ENCODE results near the gene ULK4.

ULK4 gene

DNA sequence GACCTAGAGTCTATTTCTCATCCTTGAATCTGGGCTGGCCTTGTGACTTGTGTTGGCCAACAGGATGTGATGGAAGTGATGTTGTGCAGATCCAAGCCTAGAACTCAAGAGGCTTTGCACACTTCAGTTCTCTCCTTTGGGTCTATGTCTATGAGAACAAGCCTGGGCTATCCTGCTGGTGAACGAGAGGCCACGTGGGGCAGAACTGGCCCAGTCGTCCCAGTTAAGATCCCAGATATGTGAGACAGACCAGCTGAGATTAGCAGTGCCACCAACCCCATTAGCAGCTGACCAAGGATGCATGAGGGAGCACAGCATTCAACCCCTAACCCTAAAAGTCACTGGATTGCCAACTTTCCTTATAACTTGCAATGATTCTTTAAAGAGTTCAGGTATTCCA, 662.9 kb downstream of the ULK4 start:
- no peak for TF ChIP-seq EZH2phosphoT487 (conservative IDR thresholded peaks at IDR 0.05; ENCODE audit: low read length)
- TF ChIP-seq, protein P1, sequence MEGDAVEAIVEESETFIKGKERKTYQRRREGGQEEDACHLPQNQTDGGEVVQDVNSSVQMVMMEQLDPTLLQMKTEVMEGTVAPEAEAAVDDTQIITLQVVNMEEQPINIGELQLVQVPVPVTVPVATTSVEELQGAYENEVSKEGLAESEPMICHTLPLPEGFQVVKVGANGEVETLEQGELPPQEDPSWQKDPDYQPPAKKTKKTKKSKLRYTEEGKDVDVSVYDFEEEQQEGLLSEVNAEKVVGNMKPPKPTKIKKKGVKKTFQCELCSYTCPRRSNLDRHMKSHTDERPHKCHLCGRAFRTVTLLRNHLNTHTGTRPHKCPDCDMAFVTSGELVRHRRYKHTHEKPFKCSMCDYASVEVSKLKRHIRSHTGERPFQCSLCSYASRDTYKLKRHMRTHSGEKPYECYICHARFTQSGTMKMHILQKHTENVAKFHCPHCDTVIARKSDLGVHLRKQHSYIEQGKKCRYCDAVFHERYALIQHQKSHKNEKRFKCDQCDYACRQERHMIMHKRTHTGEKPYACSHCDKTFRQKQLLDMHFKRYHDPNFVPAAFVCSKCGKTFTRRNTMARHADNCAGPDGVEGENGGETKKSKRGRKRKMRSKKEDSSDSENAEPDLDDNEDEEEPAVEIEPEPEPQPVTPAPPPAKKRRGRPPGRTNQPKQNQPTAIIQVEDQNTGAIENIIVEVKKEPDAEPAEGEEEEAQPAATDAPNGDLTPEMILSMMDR (IDR thresholded peaks at IDR 0.05; ENCODE audit: insufficient read depth, low read length, poor library complexity, severe bottlenecking): no peak
- no peaks in the 10 kb centered on the region for H3K36me3 ChIP-seq (ENCODE audit: low read length)
- no peaks in the 10 kb centered on the region for H3K9me2 ChIP-seq (replicated peaks; ENCODE audit: insufficient read depth, low read length)
- H3F3A ChIP-seq (ENCODE audit: insufficient read depth): no peaks in the 10 kb centered on the region
- H2AFZ ChIP-seq (ENCODE audit: low read depth, low read length, severe bottlenecking): no peak overlapping the region
- no peak overlapping the region for H3K9ac ChIP-seq (ENCODE audit: low read length)
- H4K20me1 ChIP-seq (ENCODE audit: low read depth, low read length): no peaks in the 10 kb centered on the region
- H3K27ac ChIP-seq (ENCODE audit: low read depth, low read length): no peak overlapping the region
- H3K4me2 ChIP-seq (ENCODE audit: low read depth, low read length, poor library complexity, severe bottlenecking): no peak overlapping the region
- no peaks in the 10 kb centered on the region for H3K27me3 ChIP-seq (ENCODE audit: low read length)
- H3K9me3 ChIP-seq (ENCODE audit: insufficient read depth, low read length): no peaks in the 10 kb centered on the region
- H3K79me2 ChIP-seq (ENCODE audit: insufficient read depth, low read length): no peaks in the 10 kb centered on the region
- H3K4me3 ChIP-seq (ENCODE audit: insufficient read depth, low read length, poor library complexity, severe bottlenecking): no peak overlapping the region

DNA sequence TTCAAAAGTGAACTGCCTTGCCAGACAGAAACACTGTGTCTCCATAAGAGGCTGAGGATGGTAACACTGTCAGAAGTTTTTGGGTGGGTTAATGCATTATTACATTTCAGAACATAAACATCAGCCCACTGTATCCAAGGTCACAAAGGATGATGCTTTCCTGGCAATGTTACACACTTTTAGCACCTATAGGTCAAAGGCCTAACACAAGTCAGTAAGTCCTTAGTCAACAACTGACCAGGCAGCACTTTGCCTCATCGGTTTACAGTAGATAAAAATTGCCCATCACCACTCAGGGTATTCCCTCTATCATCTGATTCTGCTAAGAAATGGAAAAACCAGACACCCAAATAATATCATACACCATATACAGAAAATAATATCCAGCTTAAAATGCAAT, 664.2 kb downstream of the ULK4 start:
- Histone ChIP-seq H3K4me3 (ENCODE audit: insufficient read depth, low read length, poor library complexity, severe bottlenecking) (no peak overlapping the region), H3K4me2 (ENCODE audit: low read depth, low read length, poor library complexity, severe bottlenecking) (no peak overlapping the region), H3K36me3 (ENCODE audit: low read length) (no peaks in the 10 kb centered on the region), H3K9ac (ENCODE audit: low read length) (no peak overlapping the region), H3K27me3 (ENCODE audit: low read length) (no peaks in the 10 kb centered on the region), H3K9me2 (replicated peaks; ENCODE audit: insufficient read depth, low read length) (no peaks in the 10 kb centered on the region), H3K9me3 (ENCODE audit: insufficient read depth, low read length) (no peaks in the 10 kb centered on the region), H4K20me1 (ENCODE audit: low read depth, low read length) (no peaks in the 10 kb centered on the region), H3K27ac (ENCODE audit: low read depth, low read length) (no peak overlapping the region), H3K79me2 (ENCODE audit: insufficient read depth, low read length) (no peaks in the 10 kb centered on the region), H2AFZ (ENCODE audit: low read depth, low read length, severe bottlenecking) (no peak overlapping the region), H3F3A (ENCODE audit: insufficient read depth) (no peaks in the 10 kb centered on the region)
- no peak for TF ChIP-seq EZH2phosphoT487 (conservative IDR thresholded peaks at IDR 0.05; ENCODE audit: low read length)
- TF ChIP-seq, protein P1 (IDR thresholded peaks at IDR 0.05; ENCODE audit: insufficient read depth, low read length, poor library complexity, severe bottlenecking): no peak

DNA sequence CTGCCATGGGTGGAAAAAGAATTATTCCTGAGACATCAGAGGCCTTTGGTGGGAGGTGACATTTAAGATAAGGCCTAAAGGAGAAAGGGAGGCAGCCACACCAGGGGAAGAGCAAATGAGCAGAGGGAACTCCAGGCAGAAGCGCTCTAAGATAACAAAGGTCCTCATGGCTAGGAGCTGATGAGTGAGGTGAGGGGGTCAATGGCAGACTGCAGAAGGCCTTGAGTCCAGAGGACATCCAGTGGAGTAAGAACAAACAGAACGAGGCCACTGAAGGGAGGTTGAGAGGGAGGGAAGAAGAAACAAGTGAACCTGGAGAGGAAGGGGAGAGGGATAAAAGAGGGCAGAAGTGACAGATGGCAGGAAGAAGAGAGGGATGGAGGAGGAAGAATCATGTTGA, 665.3 kb downstream of the ULK4 start:
- no peaks in the 10 kb centered on the region for H3K9me2 ChIP-seq (replicated peaks; ENCODE audit: insufficient read depth, low read length)
- no peak overlapping the region for H3K9ac ChIP-seq (ENCODE audit: low read length)
- no peaks in the 10 kb centered on the region for H3K9me3 ChIP-seq (ENCODE audit: insufficient read depth, low read length)
- H3F3A ChIP-seq (ENCODE audit: insufficient read depth): no peaks in the 10 kb centered on the region
- H3K79me2 ChIP-seq (ENCODE audit: insufficient read depth, low read length): no peaks in the 10 kb centered on the region
- no peak overlapping the region for H2AFZ ChIP-seq (ENCODE audit: low read depth, low read length, severe bottlenecking)
- H3K27me3 ChIP-seq (ENCODE audit: low read length): no peaks in the 10 kb centered on the region
- no peaks in the 10 kb centered on the region for H3K36me3 ChIP-seq (ENCODE audit: low read length)
- no peaks in the 10 kb centered on the region for H4K20me1 ChIP-seq (ENCODE audit: low read depth, low read length)
- H3K27ac ChIP-seq (ENCODE audit: low read depth, low read length): no peak overlapping the region
- no peak for TF ChIP-seq EZH2phosphoT487 (conservative IDR thresholded peaks at IDR 0.05; ENCODE audit: low read length)
- TF ChIP-seq, protein P1 (IDR thresholded peaks at IDR 0.05; ENCODE audit: insufficient read depth, low read length, poor library complexity, severe bottlenecking): no peak
- H3K4me3 ChIP-seq (ENCODE audit: insufficient read depth, low read length, poor library complexity, severe bottlenecking): no peak overlapping the region
- H3K4me2 ChIP-seq (ENCODE audit: low read depth, low read length, poor library complexity, severe bottlenecking): no peak overlapping the region

Measured in SU-DHL-6 (cell line).